AG09319 (cell line): ENCODE data around the gene PTPRT.

Source experiments
- DNase-seq: peaks from one replicate; pipeline ENCODE4 v3.0.0-alpha.2; 2010; ENCODE audit warnings: low read depth; ENCODE audit errors: extremely low read depth
- TF ChIP-seq, protein P1 (sequence below): IDR thresholded peaks from 2 replicates; pipeline ENCODE4 v1.5.1; 2011; ENCODE audit warnings: low read depth, mild to moderate bottlenecking, inconsistent platforms, low read length, moderate library complexity

PTPRT gene

DNA sequence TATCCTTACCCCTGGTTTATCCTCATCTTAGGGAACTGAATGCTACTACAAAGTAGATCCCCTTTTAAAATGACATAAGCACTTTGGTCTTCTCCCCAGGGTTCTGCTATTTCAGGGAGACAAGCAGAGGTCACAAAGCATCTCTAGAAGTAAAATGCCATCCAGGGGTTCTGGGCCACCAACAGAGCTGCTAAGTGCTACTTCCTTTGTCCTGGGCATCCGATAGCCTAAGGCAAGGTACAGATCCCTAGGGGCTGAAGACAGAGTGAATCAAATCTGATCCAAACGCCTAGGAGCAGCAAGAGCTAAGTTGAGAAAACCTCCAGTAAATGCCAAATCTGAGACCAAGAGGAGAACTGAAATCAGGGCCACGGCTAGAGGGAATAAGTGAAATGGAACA lies 161.2 kb downstream of the PTPRT start:
- DNase-seq: no peak
- TF ChIP-seq, protein P1, sequence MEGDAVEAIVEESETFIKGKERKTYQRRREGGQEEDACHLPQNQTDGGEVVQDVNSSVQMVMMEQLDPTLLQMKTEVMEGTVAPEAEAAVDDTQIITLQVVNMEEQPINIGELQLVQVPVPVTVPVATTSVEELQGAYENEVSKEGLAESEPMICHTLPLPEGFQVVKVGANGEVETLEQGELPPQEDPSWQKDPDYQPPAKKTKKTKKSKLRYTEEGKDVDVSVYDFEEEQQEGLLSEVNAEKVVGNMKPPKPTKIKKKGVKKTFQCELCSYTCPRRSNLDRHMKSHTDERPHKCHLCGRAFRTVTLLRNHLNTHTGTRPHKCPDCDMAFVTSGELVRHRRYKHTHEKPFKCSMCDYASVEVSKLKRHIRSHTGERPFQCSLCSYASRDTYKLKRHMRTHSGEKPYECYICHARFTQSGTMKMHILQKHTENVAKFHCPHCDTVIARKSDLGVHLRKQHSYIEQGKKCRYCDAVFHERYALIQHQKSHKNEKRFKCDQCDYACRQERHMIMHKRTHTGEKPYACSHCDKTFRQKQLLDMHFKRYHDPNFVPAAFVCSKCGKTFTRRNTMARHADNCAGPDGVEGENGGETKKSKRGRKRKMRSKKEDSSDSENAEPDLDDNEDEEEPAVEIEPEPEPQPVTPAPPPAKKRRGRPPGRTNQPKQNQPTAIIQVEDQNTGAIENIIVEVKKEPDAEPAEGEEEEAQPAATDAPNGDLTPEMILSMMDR: no peak

DNA sequence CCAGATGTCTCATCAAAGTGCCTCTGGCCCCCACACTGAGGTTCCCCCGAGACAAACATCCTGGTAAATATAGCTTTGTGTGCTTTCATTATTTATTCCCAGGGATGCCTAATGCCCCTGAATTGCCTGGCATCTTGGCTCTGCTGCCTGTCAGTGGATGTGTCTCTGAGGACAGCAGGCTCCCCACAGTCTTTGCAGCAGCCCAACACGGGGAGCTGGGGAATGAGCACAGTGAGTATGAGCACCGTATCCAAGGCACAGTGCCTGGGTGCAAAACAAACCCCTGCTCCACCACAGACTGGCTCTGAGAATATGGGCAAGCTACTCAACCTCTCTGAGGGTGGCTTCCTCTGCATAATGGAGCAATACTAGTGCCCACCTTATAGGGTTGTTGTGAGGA lies 165.9 kb downstream of the PTPRT start:
- DNase-seq: no peak
- TF ChIP-seq, protein P1: no peak

DNA sequence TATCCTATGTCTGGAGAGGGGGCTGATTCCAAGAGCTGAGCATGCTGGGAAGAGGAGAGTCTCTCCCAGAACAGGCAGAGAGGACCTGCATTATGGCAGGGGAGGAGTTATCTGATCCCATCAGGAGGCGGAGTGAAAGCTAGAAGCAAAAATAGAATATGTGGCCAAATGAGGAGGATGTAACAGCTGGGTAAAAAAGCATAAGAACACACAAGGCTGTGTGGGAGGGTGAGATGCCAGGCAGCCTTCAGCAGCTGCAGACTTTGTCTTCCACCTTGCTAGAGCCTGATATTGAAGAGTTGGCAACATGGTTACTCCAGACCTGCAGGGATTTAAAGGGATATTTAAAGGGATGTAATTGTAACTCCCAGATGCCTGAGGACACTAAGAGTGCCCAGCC lies 167.1 kb downstream of the PTPRT start:
- no peak for DNase-seq
- TF ChIP-seq, protein P1: no peak

DNA sequence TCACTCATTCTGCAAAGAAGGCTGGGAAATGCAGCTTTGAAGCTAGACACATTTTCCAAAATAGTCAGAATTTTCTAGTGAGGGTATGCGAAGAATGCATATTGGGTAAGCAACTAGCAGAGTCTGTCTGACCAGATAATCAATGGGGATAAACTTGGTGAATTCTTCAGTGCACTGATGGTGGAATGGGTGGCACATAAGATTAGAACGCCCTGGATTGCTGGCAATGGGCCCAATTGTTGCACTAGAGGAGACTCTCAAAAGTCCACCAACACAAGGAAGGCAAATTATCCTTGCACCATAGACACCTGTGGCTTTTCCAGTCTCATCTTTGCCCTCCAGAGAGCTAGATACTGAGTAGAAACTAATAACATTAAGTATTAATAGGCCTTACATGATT lies 167.6 kb downstream of the PTPRT start:
- DNase-seq: no peak

DNA sequence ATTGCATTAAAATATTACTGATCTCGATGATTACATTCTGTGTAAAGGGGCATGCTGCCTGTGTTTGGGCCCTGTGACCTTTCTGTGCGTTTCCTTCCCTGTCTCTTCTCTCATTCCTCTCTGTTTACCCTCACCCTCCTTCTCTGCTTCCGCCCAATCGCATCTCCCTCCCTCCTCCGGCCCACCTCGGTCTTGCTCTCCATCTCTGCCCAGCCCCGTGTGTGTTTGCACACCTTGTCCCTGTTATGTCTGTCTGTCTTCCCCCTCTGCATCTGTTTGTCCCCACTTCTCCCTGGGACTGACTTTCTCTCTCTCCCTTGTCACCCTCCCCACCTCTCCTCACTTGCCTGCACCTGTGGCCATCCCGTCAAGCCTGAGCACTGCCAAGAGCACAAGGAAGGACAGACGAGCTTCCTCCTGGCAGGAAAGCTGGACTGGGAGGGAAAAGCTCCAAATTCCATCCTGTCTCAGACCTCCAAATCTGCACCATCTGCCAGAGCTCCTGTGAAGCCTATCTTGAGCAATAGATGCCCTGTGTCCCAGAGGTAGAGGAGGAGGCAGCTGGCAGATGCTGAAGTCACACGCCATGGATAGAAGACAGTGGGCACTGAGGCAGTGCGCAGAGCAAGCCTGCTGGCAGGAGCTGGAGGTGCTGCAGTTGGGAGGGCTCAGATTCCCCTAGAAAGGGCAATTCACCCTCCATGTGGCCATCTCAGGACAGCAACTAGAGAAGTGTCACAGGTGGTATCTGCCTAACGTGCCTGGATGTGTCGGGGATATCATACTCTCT lies 172.3 kb downstream of the PTPRT start:
- no peak for DNase-seq
- TF ChIP-seq, protein P1: no peak

More for the DNA sequence above, 167.6 kb downstream of the PTPRT start:
- TF ChIP-seq, protein P1: no peak

DNA sequence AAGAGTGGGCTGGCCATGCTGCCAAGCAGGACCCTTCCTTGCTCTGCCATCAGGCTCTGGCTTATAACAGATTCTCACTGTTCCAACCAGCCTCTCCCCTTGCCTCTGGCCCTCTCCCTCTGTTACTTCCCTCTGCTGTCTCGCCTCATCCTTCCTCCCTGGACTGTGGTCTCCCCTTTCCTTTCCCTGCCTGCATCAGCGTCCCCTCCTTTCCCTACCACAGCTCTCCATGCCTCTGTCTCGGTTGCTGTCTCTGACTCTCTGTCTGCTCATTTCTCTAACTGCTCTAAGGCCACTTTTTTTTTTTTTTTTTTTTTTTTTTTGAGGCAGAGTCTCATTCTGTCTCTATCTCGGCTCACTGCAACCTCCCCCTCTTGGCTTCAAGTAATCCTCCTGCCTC lies 173.4 kb downstream of the PTPRT start:
- TF ChIP-seq, protein P1: no peak
- no peak for DNase-seq

DNA sequence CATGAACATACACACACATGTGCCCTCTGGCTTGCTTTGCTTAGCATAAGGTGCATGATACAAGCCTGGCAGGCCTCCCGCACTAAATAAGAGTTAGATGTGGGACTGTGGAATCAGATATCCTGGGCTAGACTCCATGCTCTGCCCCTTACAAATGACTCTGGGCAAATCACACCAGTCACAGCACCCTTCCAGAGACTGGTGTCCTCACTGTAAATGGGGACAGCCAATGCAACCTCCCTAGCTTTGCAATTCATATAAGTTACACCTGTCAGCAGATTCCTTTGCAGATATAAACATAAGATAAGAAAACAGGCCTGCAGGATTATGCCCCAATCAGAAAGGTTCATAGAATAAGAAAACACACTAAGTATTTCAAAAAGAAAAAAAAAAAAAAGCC lies 174.1 kb downstream of the PTPRT start:
- TF ChIP-seq, protein P1: no peak
- no peak for DNase-seq
